Measurements from ENCODE around the gene OLFM2. TPM values are rescaled to one million over a fixed set of nuclear protein-coding genes. Genes with fewer than 3 reads are reported as not detected.

Gene OLFM2
- total and polyA plus RNA-seq, 2 of the 4 experiments (the other 2 are of a cell fraction) = 2.7 to 5.1 TPM

DNA sequence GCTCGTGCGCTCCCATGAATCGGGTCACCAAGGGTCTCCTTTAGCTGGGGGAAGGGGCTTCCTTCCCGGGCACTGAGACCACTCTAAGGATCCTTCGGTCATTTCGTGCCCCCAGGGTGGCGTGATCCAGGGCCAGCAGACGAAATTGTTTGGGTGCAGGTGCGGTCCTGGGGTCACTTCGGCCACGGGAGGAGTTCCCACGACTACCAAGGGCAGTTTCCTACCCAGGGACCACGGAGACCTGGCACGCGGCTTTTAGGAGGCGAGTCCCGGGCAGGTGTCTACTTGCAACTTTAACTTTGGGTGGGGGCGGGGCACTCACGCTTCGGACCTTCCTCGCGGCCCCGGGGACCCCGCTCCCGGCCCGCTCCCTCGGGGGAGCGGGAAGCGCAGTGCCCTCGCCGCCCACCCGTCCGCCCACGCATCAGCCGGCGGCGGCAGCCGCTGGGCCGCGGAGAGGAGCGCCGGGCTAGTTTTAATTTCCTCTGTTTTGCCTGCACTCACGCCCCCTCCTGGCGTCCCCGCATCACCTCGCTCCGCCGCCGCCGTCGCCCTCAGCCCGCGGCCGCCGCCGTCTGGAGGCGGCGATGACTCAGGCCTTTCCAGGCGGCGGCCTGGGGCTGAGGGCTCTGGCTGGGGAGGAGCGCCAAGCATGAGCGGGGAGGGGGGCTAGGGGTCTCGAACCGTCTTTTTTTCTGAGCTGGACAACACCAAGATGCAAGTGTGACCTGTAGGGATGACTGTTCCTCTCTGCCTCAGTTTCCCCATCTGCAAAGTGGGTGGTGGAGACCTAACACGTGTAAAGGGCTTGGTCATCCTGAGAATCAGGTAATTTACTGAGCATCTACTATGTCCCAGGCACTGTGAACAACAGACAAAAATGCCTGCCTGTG lies 21.8 kb downstream of the OLFM2 start (continued):
- TF ChIP-seq, protein P1, sequence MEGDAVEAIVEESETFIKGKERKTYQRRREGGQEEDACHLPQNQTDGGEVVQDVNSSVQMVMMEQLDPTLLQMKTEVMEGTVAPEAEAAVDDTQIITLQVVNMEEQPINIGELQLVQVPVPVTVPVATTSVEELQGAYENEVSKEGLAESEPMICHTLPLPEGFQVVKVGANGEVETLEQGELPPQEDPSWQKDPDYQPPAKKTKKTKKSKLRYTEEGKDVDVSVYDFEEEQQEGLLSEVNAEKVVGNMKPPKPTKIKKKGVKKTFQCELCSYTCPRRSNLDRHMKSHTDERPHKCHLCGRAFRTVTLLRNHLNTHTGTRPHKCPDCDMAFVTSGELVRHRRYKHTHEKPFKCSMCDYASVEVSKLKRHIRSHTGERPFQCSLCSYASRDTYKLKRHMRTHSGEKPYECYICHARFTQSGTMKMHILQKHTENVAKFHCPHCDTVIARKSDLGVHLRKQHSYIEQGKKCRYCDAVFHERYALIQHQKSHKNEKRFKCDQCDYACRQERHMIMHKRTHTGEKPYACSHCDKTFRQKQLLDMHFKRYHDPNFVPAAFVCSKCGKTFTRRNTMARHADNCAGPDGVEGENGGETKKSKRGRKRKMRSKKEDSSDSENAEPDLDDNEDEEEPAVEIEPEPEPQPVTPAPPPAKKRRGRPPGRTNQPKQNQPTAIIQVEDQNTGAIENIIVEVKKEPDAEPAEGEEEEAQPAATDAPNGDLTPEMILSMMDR (conservative IDR thresholded peaks at IDR 0.05; ENCODE audit: low read depth, low read length) = peak; percentile 66
- no peak for TF ChIP-seq POLR2A (IDR thresholded peaks at IDR 0.05; ENCODE audit: low read depth, low read length)

GRCh38 chr19:9914001-9914314 lies 22.4 kb downstream of the OLFM2 start:
- no peak overlapping the region for H2BK15ac ChIP-seq (ENCODE audit: low read depth, low read length)
- in situ Hi-C loops (cut with MboI; ENCODE audit: low sequenced_read_pairs) = loop anchor here (5.0 kb wide), 1 partner anchor 42 kb away; no protein-coding TSS in a partner anchor
- TF ChIP-seq, protein P2, sequence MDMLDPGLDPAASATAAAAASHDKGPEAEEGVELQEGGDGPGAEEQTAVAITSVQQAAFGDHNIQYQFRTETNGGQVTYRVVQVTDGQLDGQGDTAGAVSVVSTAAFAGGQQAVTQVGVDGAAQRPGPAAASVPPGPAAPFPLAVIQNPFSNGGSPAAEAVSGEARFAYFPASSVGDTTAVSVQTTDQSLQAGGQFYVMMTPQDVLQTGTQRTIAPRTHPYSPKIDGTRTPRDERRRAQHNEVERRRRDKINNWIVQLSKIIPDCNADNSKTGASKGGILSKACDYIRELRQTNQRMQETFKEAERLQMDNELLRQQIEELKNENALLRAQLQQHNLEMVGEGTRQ (IDR thresholded peaks at IDR 0.05; ENCODE audit: low read depth, low read length) = no peak
- TF ChIP-seq MAZ (IDR thresholded peaks at IDR 0.05; ENCODE audit: borderline replicate concordance, low read depth, low read length) (no peak), RFX5 (IDR thresholded peaks at IDR 0.05; ENCODE audit: low read depth, low read length) (no peak), MXI1 (IDR thresholded peaks at IDR 0.05; ENCODE audit: borderline replicate concordance, low read depth, low read length) (no peak), NFE2L2 (IDR thresholded peaks at IDR 0.05; ENCODE audit: low read depth, low read length) (no peak)
- TF ChIP-seq, protein P1 (conservative IDR thresholded peaks at IDR 0.05; ENCODE audit: low read depth, low read length) = no peak
- TF ChIP-seq, protein P3, sequence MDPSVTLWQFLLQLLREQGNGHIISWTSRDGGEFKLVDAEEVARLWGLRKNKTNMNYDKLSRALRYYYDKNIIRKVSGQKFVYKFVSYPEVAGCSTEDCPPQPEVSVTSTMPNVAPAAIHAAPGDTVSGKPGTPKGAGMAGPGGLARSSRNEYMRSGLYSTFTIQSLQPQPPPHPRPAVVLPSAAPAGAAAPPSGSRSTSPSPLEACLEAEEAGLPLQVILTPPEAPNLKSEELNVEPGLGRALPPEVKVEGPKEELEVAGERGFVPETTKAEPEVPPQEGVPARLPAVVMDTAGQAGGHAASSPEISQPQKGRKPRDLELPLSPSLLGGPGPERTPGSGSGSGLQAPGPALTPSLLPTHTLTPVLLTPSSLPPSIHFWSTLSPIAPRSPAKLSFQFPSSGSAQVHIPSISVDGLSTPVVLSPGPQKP (IDR thresholded peaks at IDR 0.05; ENCODE audit: borderline replicate concordance, low read depth, low read length) = no peak

More at GRCh38 chr19:9914001-9914314, 22.4 kb downstream of the OLFM2 start:
- H3K9me3 ChIP-seq (ENCODE audit: control insufficient read depth, insufficient read depth, low read length) = no peaks in the 10 kb centered on the region
- H3K27ac ChIP-seq (ENCODE audit: insufficient read depth, low read length) = no peak overlapping the region
- dilution Hi-C loops (cut with HindIII; ENCODE audit: low sequenced_read_pairs, unreplicated experiment) = no loop called here
- BruUV-seq (replicated peaks) = no TSS peak
- peaks cover 2% of the 10 kb centered on the region; the same call in 1 of the 2 replicates for H3K4me1 ChIP-seq (ENCODE audit: control insufficient read depth, insufficient read depth, low read length)
- CTCF ChIA-PET = no interaction called here
- no peak overlapping the region for H4K91ac ChIP-seq (ENCODE audit: insufficient read depth, low read depth, low read length)
- no CpG with 5 or more reads among the region's 27 CpGs for WGBS, 2 experiments (ENCODE audit: extremely low coverage in 2 of 2, insufficient read length in 1 of 2)
- no peak overlapping the region for H3K18ac ChIP-seq (ENCODE audit: low read depth, low read length)
- H3K4ac ChIP-seq (ENCODE audit: low read depth, low read length) = no peak overlapping the region
- H3K4me3 ChIP-seq (ENCODE audit: insufficient read depth, low read depth, low read length) = peak overlapping the region; percentile 52
- H3K79me1 ChIP-seq (ENCODE audit: low read depth in 1 of 2, low read length in 2 of 2) = no peaks in the 10 kb centered on the region; a peak in 1 of 4 replicates
- H4K20me1 ChIP-seq (ENCODE audit: insufficient read depth, low read length) = no peaks in the 10 kb centered on the region
- POLR2A ChIA-PET (ENCODE audit: unreplicated experiment) = no interaction called here
- H2AK9ac ChIP-seq (replicated peaks; ENCODE audit: low read depth, low read length, poor library complexity) = peak overlapping the region; percentile 68
- H4K5ac ChIP-seq (ENCODE audit: low read depth, low read length) = no peak overlapping the region
- no peak for DNase-seq
- H3K9me1 ChIP-seq (ENCODE audit: insufficient read depth, low read length) = peaks cover 9% of the 10 kb centered on the region; the same call in 1 of the 2 replicates
- H2BK5ac ChIP-seq (ENCODE audit: low read depth, low read length, poor library complexity, severe bottlenecking) = no peak overlapping the region
- no peak overlapping the region for H2AK5ac ChIP-seq (ENCODE audit: low read depth, low read length)
- intact Hi-C loops (cut with micrococcal nuclease) = loop anchor here (5.0 to 10.0 kb wide), 2 partner anchors 289 to 777 kb away; partner anchors contain the start of gene ZNF561
- H3K14ac ChIP-seq (replicated peaks; ENCODE audit: low read depth, low read length) = no peak overlapping the region
- H3K56ac ChIP-seq (ENCODE audit: extremely low read depth, insufficient read depth, low read length) = no peak overlapping the region
- peak; percentile 16 for ATAC-seq (ENCODE audit: low read depth)
- no peak overlapping the region for H4K8ac ChIP-seq (ENCODE audit: low read depth in 2 of 2, low read length in 2 of 2)
- H3K36me3 ChIP-seq (ENCODE audit: control insufficient read depth, insufficient read depth, low read length) = no peaks in the 10 kb centered on the region
- no peak overlapping the region for H2BK120ac ChIP-seq (ENCODE audit: low read depth, low read length)
- H2AFZ ChIP-seq (replicated peaks; ENCODE audit: low read length, poor library complexity) = peak overlapping the region; percentile 89
- H3K27me3 ChIP-seq (ENCODE audit: control insufficient read depth, insufficient read depth, low read length) = peaks cover 16% of the 10 kb centered on the region
- H3K9ac ChIP-seq (ENCODE audit: low read depth, low read length) = no peak overlapping the region
- H3K4me2 ChIP-seq (ENCODE audit: low read depth, low read length) = peak overlapping the region; percentile 89
- no peak overlapping the region for H3K23ac ChIP-seq (ENCODE audit: low read depth, low read length)
- H2BK20ac ChIP-seq (ENCODE audit: low read depth, low read length) = no peak overlapping the region
